Body of pancreas (tissue), 4 donors: ENCODE data around the gene SPEM3. TPM values are rescaled to one million over a fixed set of nuclear protein-coding genes. Genes with fewer than 3 reads are reported as not detected.
"Not testable (repeated sequence)": the region's sequence is repeated elsewhere in the genome, so short reads cannot be mapped to it uniquely, and the experiment has no call there.

Experiments used
- ATAC-seq: fragments of 150-250 bp; one replicate; pipeline ENCODE4 v1.9.1; 2016
- DNase-seq, 4 donors: peaks; one replicate each; pipeline ENCODE4 v3.0.0-alpha.2; 2019
- H3K27ac ChIP-seq, 4 donors: fragments of 200-600 bp; sonication (generic); 1 replicate in 3 of 4; 2 replicates in 1 of 4; pipeline versions ENCODE4 v1.5.1 to v1.6.1; 2016 to 2019; ENCODE audit warnings: mild to moderate bottlenecking in 1 of 4, mixed read lengths in 1 of 4, moderate library complexity in 1 of 4
- H3K27me3 ChIP-seq, 2 donors: fragments of 200-600 bp; sonication (generic); one replicate each; pipeline ENCODE4 v1.6.0; 2016; ENCODE audit warnings: mild to moderate bottlenecking in 1 of 2
- H3K36me3 ChIP-seq, 2 donors: fragments of 200-600 bp; sonication (generic); replicated peaks in 1 of 2; 2 replicates each; pipeline ENCODE4 v1.5.1; 2016; ENCODE audit warnings: low read depth in 2 of 2; ENCODE audit not compliant: insufficient read depth in 1 of 2
- H3K4me1 ChIP-seq: fragments of 200-600 bp; sonication (generic); one replicate; pipeline ENCODE4 v1.6.0; 2016
- H3K4me3 ChIP-seq, 2 donors: fragments of 200-600 bp; sonication (generic); 1 replicate in 1 of 2; 2 replicates in 1 of 2; pipeline ENCODE4 v1.5.1; 2016 to 2019
- H3K9me3 ChIP-seq, 3 donors: fragments of 200-600 bp; sonication (generic); 1 replicate in 2 of 3; 2 replicates in 1 of 3; pipeline ENCODE4 v1.5.1; 2016
- POLR2A ChIP-seq, 3 donors: fragments of 450-650 bp; IDR thresholded peaks; one replicate each; pipeline ENCODE4 v1.6.1; 2016; ENCODE audit warnings: antibody characterized with exemption in 3 of 3, mild to moderate bottlenecking in 2 of 3
- WGBS, 2 donors: methylation state at CpG; one replicate each; pipeline ENCODE4 v1.1.5; 2017; 5-methylcytosine and 5-hydroxymethylcytosine counted together
- intact Hi-C: fragments of 100-400 bp; cut with DNase I; formaldehyde crosslinking; loops from one replicate; pipeline ENCODE4 v1.15.1; 2023
- total RNA-seq, 2 donors: library from RNA; depleted of rRNA; stranded (reverse); fragments of >200 nt; gene quantifications; one replicate each; pipeline ENCODE4 v1.1.0, GENCODE V29; 2016
- TF ChIP-seq, protein P1 (sequence below), 7 experiments: fragments of 450-650 bp in 4 of 7; fragments of 200-600 bp in 3 of 7; sonication (generic) in 3 of 7; IDR thresholded peaks; one replicate each; pipeline ENCODE4 v1.5.1; 2016 to 2019; ENCODE audit warnings: antibody characterized with exemption in 7 of 7

The SPEM3 gene
- total RNA-seq, 2 donors from 2014 or later: not detected

DNA sequence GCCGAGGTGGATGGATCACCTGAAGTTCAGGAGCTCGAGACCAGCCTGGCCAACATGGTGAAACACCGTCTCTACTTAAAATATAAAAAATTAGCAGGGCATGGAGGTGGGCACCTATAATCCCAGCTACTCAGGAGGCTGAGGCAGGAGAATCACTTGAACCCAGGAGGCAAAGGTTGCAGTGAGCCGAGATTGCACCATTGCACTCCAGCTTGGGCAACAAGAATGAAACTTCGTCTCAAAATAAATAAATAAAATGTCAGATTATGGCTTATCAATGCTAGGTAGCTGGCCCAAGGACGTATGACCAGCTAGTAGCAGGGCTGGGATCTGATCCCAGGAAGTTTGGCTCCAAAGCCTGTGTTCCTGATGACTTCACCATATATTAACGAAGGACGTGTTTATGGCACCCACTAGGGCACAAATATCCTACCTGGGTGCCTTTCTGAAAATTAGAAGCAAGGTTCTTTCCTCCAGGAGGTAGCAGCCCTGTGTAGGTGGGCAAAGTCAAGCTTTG is 41.9 kb downstream of the SPEM3 start:
- intact Hi-C loops, H3K27me3 ChIP-seq, H3K36me3 ChIP-seq, H3K4me3 ChIP-seq, H3K9me3 ChIP-seq: not testable (repeated sequence)
- Histone ChIP-seq H3K4me1 (peaks cover 76% of the 10 kb centered on the region), H3K27ac (peak overlapping the region; percentile 75 to 94 (median 84))
- peak; percentile 77 to 92 (median 84) for DNase-seq
- 41 to 54% methylated on average over 6 to 8 of the region's 8 CpGs for WGBS, 2 donors
- ATAC-seq: peak; percentile 96
- TF ChIP-seq, protein P1, sequence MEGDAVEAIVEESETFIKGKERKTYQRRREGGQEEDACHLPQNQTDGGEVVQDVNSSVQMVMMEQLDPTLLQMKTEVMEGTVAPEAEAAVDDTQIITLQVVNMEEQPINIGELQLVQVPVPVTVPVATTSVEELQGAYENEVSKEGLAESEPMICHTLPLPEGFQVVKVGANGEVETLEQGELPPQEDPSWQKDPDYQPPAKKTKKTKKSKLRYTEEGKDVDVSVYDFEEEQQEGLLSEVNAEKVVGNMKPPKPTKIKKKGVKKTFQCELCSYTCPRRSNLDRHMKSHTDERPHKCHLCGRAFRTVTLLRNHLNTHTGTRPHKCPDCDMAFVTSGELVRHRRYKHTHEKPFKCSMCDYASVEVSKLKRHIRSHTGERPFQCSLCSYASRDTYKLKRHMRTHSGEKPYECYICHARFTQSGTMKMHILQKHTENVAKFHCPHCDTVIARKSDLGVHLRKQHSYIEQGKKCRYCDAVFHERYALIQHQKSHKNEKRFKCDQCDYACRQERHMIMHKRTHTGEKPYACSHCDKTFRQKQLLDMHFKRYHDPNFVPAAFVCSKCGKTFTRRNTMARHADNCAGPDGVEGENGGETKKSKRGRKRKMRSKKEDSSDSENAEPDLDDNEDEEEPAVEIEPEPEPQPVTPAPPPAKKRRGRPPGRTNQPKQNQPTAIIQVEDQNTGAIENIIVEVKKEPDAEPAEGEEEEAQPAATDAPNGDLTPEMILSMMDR (IDR thresholded peaks at IDR 0.05): peak in 2 of 7 experiments; percentile 16 to 38
- peak in 2 of 3 donors; percentile 18 to 37 for TF ChIP-seq POLR2A (IDR thresholded peaks at IDR 0.05)

DNA sequence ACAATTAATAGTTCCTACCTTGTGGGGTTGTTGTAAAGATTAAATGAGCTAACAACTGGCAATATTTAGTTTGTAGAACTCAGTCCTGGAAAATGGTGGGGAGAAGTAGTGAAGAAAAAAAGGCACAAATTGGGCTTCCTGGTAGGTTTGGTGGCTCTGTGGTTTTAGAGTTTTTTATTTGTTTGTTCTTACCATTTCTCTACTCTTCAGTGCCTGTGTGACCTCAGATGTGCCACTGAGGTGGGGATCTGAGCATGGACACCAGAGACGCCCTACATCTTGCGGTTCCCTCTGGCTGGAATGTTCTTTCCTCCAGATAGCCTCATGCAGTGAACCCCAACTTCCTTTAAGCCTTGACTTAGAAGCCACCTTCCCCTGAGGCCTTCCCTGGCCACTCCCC is 43.1 kb downstream of the SPEM3 start:
- 78 to 88% methylated on average over 2 of the region's 2 CpGs for WGBS, 2 donors
- Histone ChIP-seq H3K27me3 (no peaks in the 10 kb centered on the region), H3K9me3 (no peaks in the 10 kb centered on the region), H3K4me1 (peaks cover 79% of the 10 kb centered on the region), H3K4me3 (no peak overlapping the region), H3K27ac (peak overlapping the region in 3 of 4 donors; percentile 81 to 94 (median 88)), H3K36me3 (no peaks in the 10 kb centered on the region)
- DNase-seq (no peak), ATAC-seq (no peak)
- TF ChIP-seq, protein P1 (IDR thresholded peaks at IDR 0.05): no peak
- TF ChIP-seq POLR2A (IDR thresholded peaks at IDR 0.05): no peak
- intact Hi-C loops: no loop called here

DNA sequence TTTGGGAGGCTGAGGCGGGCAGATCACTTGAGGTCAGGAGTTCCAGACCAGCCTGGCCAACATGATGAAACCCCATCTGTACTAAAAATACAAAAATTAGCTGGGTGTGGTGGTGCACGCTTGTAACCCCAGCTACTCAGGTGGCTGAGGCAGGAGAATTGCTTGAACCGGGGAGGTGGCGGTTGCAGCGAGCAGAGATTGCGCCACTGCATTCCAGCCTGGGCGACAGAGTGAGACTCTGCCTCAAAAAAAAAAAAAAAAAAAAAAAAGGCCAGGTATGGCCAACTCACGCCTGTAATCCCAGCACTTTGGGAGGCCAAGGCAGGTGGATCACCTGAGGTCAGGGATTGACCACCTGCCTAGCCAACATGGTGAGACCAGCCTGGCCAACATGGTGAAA is 46.1 kb downstream of the SPEM3 start:
- H3K36me3 ChIP-seq, DNase-seq, H3K27me3 ChIP-seq, H3K9me3 ChIP-seq, H3K4me3 ChIP-seq, intact Hi-C loops, ATAC-seq: not testable (repeated sequence)
- WGBS, 2 donors: 78% methylated on average over 8 of the region's 8 CpGs
- Histone ChIP-seq H3K4me1 (peaks cover 72% of the 10 kb centered on the region), H3K27ac (peak overlapping the region in 2 of 4 donors; percentile 51 to 99)

DNA sequence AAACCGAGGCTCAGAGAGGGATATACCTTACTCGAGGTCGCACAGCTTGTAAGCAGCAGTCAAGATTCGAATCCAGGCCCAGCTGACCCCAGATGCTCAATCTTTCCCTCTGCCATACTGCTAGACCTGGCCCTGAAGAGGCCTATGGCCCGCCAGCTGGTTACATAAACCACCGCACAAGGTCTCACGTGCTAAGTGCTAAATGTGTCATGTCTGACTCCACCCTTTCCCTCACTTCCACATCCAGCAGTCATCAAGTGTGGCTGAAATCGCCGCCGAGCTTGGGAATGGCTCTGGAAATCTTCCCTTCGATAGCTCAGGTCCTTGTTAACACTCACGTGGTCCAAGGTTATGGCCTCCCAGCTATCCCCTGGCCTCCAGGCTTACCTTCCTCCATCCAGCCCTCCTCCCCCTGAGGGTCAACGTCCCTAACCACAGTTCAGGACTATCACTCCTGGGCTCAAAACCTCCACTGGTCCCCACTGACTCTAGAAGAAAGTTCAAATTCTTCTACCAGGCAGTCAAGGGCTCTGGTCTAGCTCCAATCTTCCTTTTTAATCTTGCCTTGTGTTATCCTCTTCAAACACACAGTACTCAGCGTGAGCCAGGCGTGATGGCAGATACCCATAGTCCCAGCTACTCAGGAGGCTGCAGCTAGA is 47.2 kb downstream of the SPEM3 start:
- H3K4me1 ChIP-seq: peaks cover 66% of the 10 kb centered on the region
- H3K4me3 ChIP-seq: no peak overlapping the region
- intact Hi-C loops: no loop called here
- no peak for ATAC-seq
- no peaks in the 10 kb centered on the region for H3K27me3 ChIP-seq
- H3K9me3 ChIP-seq: no peaks in the 10 kb centered on the region
- no peaks in the 10 kb centered on the region for H3K36me3 ChIP-seq
- peak overlapping the region; percentile 13 to 99 (median 50) for H3K27ac ChIP-seq
- no peak for TF ChIP-seq POLR2A (IDR thresholded peaks at IDR 0.05)
- TF ChIP-seq, protein P1 (IDR thresholded peaks at IDR 0.05): no peak
- 52 to 57% methylated on average over 15 of the region's 15 CpGs for WGBS, 2 donors
- DNase-seq: peak; percentile 36 to 63 (median 54)

DNA sequence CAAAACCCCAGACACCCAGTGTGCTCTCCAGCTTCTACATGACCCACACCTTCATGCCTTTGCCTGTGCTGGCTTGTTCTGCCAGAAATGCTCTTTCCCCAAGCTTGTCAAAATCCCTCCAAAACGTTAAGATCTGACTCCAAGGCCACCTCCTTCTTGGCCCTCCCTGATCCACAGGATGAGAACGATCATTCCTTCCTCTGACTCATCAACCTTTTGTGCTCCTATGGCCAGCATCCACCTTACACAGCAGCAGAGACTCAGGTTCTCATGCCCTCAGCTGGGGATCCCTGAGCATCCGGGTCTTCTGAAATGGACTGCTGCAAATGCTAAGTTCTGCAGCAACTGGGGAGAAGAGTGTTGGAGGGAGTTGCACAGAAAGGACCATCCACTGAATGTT is 47.8 kb downstream of the SPEM3 start:
- TF ChIP-seq, protein P1 (IDR thresholded peaks at IDR 0.05): no peak
- no peak for TF ChIP-seq POLR2A (IDR thresholded peaks at IDR 0.05)
- H3K4me1 ChIP-seq: peaks cover 60% of the 10 kb centered on the region
- DNase-seq (no peak), ATAC-seq (no peak)
- 17 to 30% methylated on average over 3 of the region's 3 CpGs for WGBS, 2 donors
- intact Hi-C loops: no loop called here
- H3K27me3 ChIP-seq: no peaks in the 10 kb centered on the region
- H3K36me3 ChIP-seq: no peaks in the 10 kb centered on the region
- no peaks in the 10 kb centered on the region for H3K9me3 ChIP-seq
- peak overlapping the region; percentile 13 to 99 (median 50) for H3K27ac ChIP-seq
- H3K4me3 ChIP-seq: no peak overlapping the region
